Measurements from ENCODE around the gene MBTPS1.

Gene MBTPS1

GRCh38 chr16:84022644-84023043 is 94.1 kb downstream of the MBTPS1 start (continued):
- no peak for TF ChIP-seq FEZF1 (tag by site-specific recombination; IDR thresholded peaks at IDR 0.05)

GRCh38 chr16:84021488-84021887 is 95.3 kb downstream of the MBTPS1 start:
- H3K9me3 ChIP-seq (ENCODE audit: control insufficient read depth, insufficient read depth, low read depth, low read length): no peaks in the 10 kb centered on the region
- H3K27ac ChIP-seq (ENCODE audit: extremely low read depth, low read depth, low read length): no peak overlapping the region
- POLR2A ChIA-PET: no interaction called here
- no peak overlapping the region for H3K4me3 ChIP-seq (ENCODE audit: low read depth, low read length)
- H3K4me1 ChIP-seq (ENCODE audit: control insufficient read depth, insufficient read depth, low read length): no peaks in the 10 kb centered on the region
- TF ChIP-seq ZNF350 (tag by site-specific recombination; IDR thresholded peaks at IDR 0.05) (no peak), SETDB1 (IDR thresholded peaks at IDR 0.05; ENCODE audit: insufficient read length, low read length) (peak; percentile 42), ZNF19 (tag by site-specific recombination; IDR thresholded peaks at IDR 0.05; ENCODE audit: low read depth) (no peak), ZNF132 (tag by site-specific recombination; IDR thresholded peaks at IDR 0.05; ENCODE audit: borderline replicate concordance) (no peak), ZNF707 (tag by site-specific recombination; IDR thresholded peaks at IDR 0.05) (peak; percentile 94)
- H3K36me3 ChIP-seq (ENCODE audit: control insufficient read depth in 2 of 2, insufficient read depth in 1 of 2, low read length in 2 of 2): no peaks in the 10 kb centered on the region
- CTCF ChIA-PET: interaction anchor here (0.6 kb wide), 1 partner anchor 11 kb away, joined by 3 read pairs; no protein-coding TSS in a partner anchor

GRCh38 chr16:84020353-84020752 is 96.4 kb downstream of the MBTPS1 start:
- TF ChIP-seq ZNF664 (tag by site-specific recombination; IDR thresholded peaks at IDR 0.05) (no peak), PATZ1 (tag by site-specific recombination; IDR thresholded peaks at IDR 0.05) (no peak), ZNF175 (tag by site-specific recombination; IDR thresholded peaks at IDR 0.05) (no peak), PBX3 (CRISPR knock-in tag; IDR thresholded peaks at IDR 0.05) (no peak), ZBTB8A (tag by site-specific recombination; IDR thresholded peaks at IDR 0.05) (no peak), SCRT2 (tag by site-specific recombination; IDR thresholded peaks at IDR 0.05) (no peak), ZNF24 (tag by site-specific recombination; IDR thresholded peaks at IDR 0.05) (no peak), ZNF488 (tag by site-specific recombination; IDR thresholded peaks at IDR 0.05) (no peak), CTCF (tag by site-specific recombination; IDR thresholded peaks at IDR 0.05) (no peak), ZFP3 (tag by site-specific recombination; IDR thresholded peaks at IDR 0.05; ENCODE audit: low read depth) (no peak), HOXA7 (CRISPR knock-in tag; IDR thresholded peaks at IDR 0.05; ENCODE audit: borderline replicate concordance) (no peak), ZFP69B (tag by site-specific recombination; IDR thresholded peaks at IDR 0.05) (no peak)
- Histone ChIP-seq H3K9me3 (ENCODE audit: control insufficient read depth, insufficient read depth, low read depth, low read length) (no peaks in the 10 kb centered on the region), H3K4me1 (ENCODE audit: control insufficient read depth, insufficient read depth, low read length) (no peaks in the 10 kb centered on the region), H3K4me3 (ENCODE audit: low read depth, low read length) (no peak overlapping the region), H3K27ac (ENCODE audit: extremely low read depth, low read depth, low read length) (no peak overlapping the region), H3K36me3 (ENCODE audit: control insufficient read depth in 2 of 2, insufficient read depth in 1 of 2, low read length in 2 of 2) (no peaks in the 10 kb centered on the region)
- CTCF ChIA-PET: no interaction called here
- POLR2A ChIA-PET: no interaction called here

All from HEK293 (cell line).